HepG2 (cell line): Measurements from ENCODE around the gene F7. TPM values are rescaled to one million over a fixed set of nuclear protein-coding genes. Genes with fewer than 3 reads are reported as not detected.

Source experiments
- CBFB ChIP-seq: sonication (generic); formaldehyde crosslinking; IDR thresholded peaks from 2 replicates; pipeline ENCODE4 v1.4.0; 2020; ENCODE audit warnings: missing genetic modification reagents
- KAT7 ChIP-seq: IDR thresholded peaks from 2 replicates; pipeline ENCODE4 v1.6.1; 2018; ENCODE audit warnings: borderline replicate concordance, missing compliant biosample characterization
- NFIC ChIP-seq: IDR thresholded peaks from 2 replicates; pipeline ENCODE4 v1.6.1; 2012; ENCODE audit warnings: mild to moderate bottlenecking, low read length, inconsistent platforms
- POGZ ChIP-seq: sonication (generic); formaldehyde crosslinking; IDR thresholded peaks from 2 replicates; pipeline ENCODE4 v1.4.0; 2020; ENCODE audit warnings: mild to moderate bottlenecking, missing genetic modification reagents
- RAD51 ChIP-seq: fragments of 450-650 bp; IDR thresholded peaks from 2 replicates; pipeline ENCODE4 v1.6.1; 2016; ENCODE audit warnings: borderline replicate concordance
- RELA ChIP-seq: sonication (generic); formaldehyde crosslinking; IDR thresholded peaks from 2 replicates; pipeline ENCODE4 v1.4.0; 2020; ENCODE audit warnings: missing genetic modification reagents
- SP140L ChIP-seq: sonication (generic); formaldehyde crosslinking; IDR thresholded peaks from 2 replicates; pipeline ENCODE4 v1.4.0; 2020; ENCODE audit warnings: missing genetic modification reagents, borderline replicate concordance
- TAF1 ChIP-seq: sonication (generic); formaldehyde crosslinking; IDR thresholded peaks from 2 replicates; pipeline ENCODE4 v1.4.0; 2020; ENCODE audit warnings: missing genetic modification reagents
- XRCC5 ChIP-seq: fragments of 200-400 bp; formaldehyde crosslinking; optimal IDR thresholded peaks from 2 replicates; pipeline ENCODE3; 2017; ENCODE audit warnings: mild to moderate bottlenecking, low read length
- ZBTB42 ChIP-seq: sonication (generic); formaldehyde crosslinking; IDR thresholded peaks from 2 replicates; pipeline ENCODE4 v1.5.0; 2020; ENCODE audit warnings: mild to moderate bottlenecking, missing genetic modification reagents
- ZNF296 ChIP-seq: sonication (generic); formaldehyde crosslinking; conservative IDR thresholded peaks from 2 replicates; pipeline ENCODE4 v1.5.0; 2020; ENCODE audit warnings: mild to moderate bottlenecking, missing genetic modification reagents
- ZNF614 ChIP-seq: IDR thresholded peaks from 2 replicates; pipeline ENCODE4 v1.6.1; 2018; ENCODE audit warnings: missing biosample characterization, missing genetic modification reagents, inconsistent platforms, borderline replicate concordance
- ZNF747 ChIP-seq: sonication (generic); formaldehyde crosslinking; IDR thresholded peaks from 2 replicates; pipeline ENCODE4 v1.8.1; 2023; ENCODE audit warnings: missing genetic modification reagents, mild to moderate bottlenecking, borderline replicate concordance
- ZNF761 ChIP-seq: sonication (generic); formaldehyde crosslinking; conservative IDR thresholded peaks from 2 replicates; pipeline ENCODE4 v1.4.0; 2020; ENCODE audit warnings: mild to moderate bottlenecking, missing genetic modification reagents
- ZSCAN31 ChIP-seq: sonication (generic); formaldehyde crosslinking; IDR thresholded peaks from 2 replicates; pipeline ENCODE4 v1.5.0; 2020; ENCODE audit warnings: low read depth, mild to moderate bottlenecking, missing genetic modification reagents
- polyA plus RNA-seq, 8 experiments: library from polyadenylated mRNA; depleted of rRNA in 3 of 8; stranded (reverse) in 7 of 8; unstranded in 1 of 8; fragments of >200 nt; fragmentation: Illumina TruSeq in 4 of 8; extraction: Trizol in 4 of 8; gene quantifications; 2 replicates each; pipeline versions ENCODE4 v1.2.1 to v1.2.3, GENCODE V29; 2011 to 2016; ENCODE audit warnings: low read depth in 4 of 8, missing spikeins in 1 of 8, mixed read lengths in 1 of 8; ENCODE audit not compliant: insufficient read depth in 1 of 8
- total RNA-seq, 5 experiments: library from RNA; depleted of rRNA; stranded (reverse); fragments of >200 nt; fragmentation: Illumina TruSeq; extraction: Trizol; gene quantifications; 2 replicates each; pipeline ENCODE4 v1.2.3, GENCODE V29; 2016; ENCODE audit warnings: low read depth in 1 of 5
- TF ChIP-seq, protein P1 (sequence below): sonication (generic); formaldehyde crosslinking; IDR thresholded peaks from 2 replicates; pipeline ENCODE4 v1.4.0; 2020; ENCODE audit warnings: missing genetic modification reagents
- TF ChIP-seq, protein P2 (sequence below): IDR thresholded peaks from 2 replicates; pipeline ENCODE4 v1.4.0; 2020; ENCODE audit warnings: mild to moderate bottlenecking, missing genetic modification reagents
- TF ChIP-seq, protein P3 (sequence below): sonication (generic); formaldehyde crosslinking; IDR thresholded peaks from 2 replicates; pipeline ENCODE4 v1.5.0; 2020; ENCODE audit warnings: mild to moderate bottlenecking, missing genetic modification reagents
- TF ChIP-seq, protein P4 (sequence below): sonication (generic); formaldehyde crosslinking; IDR thresholded peaks from 2 replicates; pipeline ENCODE4 v1.9.0; 2021; ENCODE audit warnings: missing genetic modification reagents, mild to moderate bottlenecking, borderline replicate concordance

Gene F7
- total and polyA plus RNA-seq, 2 of the 13 experiments (the other 11 are each of a cell fraction or from before 2014, with no cell fraction given): 12.6 to 26.5 TPM

DNA sequence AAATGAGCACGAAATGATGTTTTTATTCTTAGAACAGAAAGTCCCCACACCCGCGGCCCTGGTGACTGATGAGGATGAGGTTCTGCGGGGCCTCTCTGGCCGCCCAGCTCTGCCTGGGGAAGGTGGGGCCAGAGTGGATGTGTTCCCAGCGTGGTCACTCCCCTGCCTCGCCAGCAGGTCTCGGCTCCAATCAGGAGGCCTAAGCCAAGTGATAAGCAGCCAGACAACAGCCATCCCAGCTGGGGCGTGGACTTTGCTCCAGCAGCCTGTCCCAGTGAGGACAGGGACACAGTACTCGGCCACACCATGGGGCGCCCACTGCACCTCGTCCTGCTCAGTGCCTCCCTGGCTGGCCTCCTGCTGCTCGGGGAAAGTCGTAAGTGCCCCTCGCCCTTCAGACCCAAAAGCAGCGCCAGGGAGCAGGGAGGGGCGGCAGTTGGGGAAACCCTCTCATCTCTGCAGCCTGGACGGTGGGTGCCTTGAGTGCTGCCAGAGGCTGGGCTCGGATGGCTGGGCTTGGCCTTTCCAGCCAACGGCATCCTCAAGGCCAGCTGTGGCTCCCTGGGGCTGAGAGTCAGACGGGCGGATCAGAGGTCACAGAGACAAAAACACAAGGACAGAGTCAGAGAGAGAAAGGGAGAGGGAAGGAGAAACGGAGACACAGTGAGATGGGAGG is 17.1 kb downstream of the F7 start, which contains the start of gene F10 (continued):
- TF ChIP-seq POGZ (CRISPR knock-in tag) (0 out of 2 replicates have a peak, but pooled peaks have one; percentile 13), ZNF614 (CRISPR knock-in tag) (peak; percentile 52; the same call in 1 of the 2 replicates), SP140L (no peak), RAD51 (no peak), ZSCAN31 (CRISPR knock-in tag) (peak; percentile 82; the same call in 1 of the 2 replicates), CBFB (peak; percentile 31; the same call in 1 of the 2 replicates), XRCC5 (peak; percentile 74), TAF1 (peak; percentile 98), ZNF296 (0 out of 2 replicates have a peak, but pooled peaks have one; percentile 33), NFIC (no peak), ZBTB42 (no peak), RELA (CRISPR knock-in tag) (no peak), ZNF761 (CRISPR knock-in tag) (peak; percentile 44; the same call in 1 of the 2 replicates), ZNF747 (CRISPR knock-in tag) (peak; percentile 71; the same call in 1 of the 2 replicates), KAT7 (peak; percentile 89; the same call in 1 of the 2 replicates)
- TF ChIP-seq, protein P1, sequence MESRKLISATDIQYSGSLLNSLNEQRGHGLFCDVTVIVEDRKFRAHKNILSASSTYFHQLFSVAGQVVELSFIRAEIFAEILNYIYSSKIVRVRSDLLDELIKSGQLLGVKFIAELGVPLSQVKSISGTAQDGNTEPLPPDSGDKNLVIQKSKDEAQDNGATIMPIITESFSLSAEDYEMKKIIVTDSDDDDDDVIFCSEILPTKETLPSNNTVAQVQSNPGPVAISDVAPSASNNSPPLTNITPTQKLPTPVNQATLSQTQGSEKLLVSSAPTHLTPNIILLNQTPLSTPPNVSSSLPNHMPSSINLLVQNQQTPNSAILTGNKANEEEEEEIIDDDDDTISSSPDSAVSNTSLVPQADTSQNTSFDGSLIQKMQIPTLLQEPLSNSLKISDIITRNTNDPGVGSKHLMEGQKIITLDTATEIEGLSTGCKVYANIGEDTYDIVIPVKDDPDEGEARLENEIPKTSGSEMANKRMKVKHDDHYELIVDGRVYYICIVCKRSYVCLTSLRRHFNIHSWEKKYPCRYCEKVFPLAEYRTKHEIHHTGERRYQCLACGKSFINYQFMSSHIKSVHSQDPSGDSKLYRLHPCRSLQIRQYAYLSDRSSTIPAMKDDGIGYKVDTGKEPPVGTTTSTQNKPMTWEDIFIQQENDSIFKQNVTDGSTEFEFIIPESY: peak; percentile 75
- TF ChIP-seq, protein P2, sequence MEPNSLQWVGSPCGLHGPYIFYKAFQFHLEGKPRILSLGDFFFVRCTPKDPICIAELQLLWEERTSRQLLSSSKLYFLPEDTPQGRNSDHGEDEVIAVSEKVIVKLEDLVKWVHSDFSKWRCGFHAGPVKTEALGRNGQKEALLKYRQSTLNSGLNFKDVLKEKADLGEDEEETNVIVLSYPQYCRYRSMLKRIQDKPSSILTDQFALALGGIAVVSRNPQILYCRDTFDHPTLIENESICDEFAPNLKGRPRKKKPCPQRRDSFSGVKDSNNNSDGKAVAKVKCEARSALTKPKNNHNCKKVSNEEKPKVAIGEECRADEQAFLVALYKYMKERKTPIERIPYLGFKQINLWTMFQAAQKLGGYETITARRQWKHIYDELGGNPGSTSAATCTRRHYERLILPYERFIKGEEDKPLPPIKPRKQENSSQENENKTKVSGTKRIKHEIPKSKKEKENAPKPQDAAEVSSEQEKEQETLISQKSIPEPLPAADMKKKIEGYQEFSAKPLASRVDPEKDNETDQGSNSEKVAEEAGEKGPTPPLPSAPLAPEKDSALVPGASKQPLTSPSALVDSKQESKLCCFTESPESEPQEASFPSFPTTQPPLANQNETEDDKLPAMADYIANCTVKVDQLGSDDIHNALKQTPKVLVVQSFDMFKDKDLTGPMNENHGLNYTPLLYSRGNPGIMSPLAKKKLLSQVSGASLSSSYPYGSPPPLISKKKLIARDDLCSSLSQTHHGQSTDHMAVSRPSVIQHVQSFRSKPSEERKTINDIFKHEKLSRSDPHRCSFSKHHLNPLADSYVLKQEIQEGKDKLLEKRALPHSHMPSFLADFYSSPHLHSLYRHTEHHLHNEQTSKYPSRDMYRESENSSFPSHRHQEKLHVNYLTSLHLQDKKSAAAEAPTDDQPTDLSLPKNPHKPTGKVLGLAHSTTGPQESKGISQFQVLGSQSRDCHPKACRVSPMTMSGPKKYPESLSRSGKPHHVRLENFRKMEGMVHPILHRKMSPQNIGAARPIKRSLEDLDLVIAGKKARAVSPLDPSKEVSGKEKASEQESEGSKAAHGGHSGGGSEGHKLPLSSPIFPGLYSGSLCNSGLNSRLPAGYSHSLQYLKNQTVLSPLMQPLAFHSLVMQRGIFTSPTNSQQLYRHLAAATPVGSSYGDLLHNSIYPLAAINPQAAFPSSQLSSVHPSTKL (CRISPR knock-in tag): peak; percentile 61
- TF ChIP-seq, protein P3, sequence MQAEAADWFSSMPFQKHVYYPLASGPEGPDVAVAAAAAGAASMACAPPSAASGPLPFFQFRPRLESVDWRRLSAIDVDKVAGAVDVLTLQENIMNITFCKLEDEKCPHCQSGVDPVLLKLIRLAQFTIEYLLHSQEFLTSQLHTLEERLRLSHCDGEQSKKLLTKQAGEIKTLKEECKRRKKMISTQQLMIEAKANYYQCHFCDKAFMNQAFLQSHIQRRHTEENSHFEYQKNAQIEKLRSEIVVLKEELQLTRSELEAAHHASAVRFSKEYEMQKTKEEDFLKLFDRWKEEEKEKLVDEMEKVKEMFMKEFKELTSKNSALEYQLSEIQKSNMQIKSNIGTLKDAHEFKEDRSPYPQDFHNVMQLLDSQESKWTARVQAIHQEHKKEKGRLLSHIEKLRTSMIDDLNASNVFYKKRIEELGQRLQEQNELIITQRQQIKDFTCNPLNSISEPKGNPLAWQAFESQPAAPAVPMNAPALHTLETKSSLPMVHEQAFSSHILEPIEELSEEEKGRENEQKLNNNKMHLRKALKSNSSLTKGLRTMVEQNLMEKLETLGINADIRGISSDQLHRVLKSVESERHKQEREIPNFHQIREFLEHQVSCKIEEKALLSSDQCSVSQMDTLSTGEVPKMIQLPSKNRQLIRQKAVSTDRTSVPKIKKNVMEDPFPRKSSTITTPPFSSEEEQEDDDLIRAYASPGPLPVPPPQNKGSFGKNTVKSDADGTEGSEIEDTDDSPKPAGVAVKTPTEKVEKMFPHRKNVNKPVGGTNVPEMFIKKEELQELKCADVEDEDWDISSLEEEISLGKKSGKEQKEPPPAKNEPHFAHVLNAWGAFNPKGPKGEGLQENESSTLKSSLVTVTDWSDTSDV (CRISPR knock-in tag): no peak; the same call in 1 of the 2 replicates
- TF ChIP-seq, protein P4, sequence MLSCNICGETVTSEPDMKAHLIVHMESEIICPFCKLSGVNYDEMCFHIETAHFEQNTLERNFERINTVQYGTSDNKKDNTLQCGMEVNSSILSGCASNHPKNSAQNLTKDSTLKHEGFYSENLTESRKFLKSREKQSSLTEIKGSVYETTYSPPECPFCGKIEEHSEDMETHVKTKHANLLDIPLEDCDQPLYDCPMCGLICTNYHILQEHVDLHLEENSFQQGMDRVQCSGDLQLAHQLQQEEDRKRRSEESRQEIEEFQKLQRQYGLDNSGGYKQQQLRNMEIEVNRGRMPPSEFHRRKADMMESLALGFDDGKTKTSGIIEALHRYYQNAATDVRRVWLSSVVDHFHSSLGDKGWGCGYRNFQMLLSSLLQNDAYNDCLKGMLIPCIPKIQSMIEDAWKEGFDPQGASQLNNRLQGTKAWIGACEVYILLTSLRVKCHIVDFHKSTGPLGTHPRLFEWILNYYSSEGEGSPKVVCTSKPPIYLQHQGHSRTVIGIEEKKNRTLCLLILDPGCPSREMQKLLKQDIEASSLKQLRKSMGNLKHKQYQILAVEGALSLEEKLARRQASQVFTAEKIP (CRISPR knock-in tag): no peak
